Pons (tissue), 1 donor: ENCODE data around the gene ERMAP.
A peak's percentile ranks its signal among the peaks of the same experiment; 100 is the strongest.
"Not testable (repeated sequence)": the region's sequence is repeated elsewhere in the genome, so short reads cannot be mapped to it uniquely, and the experiment has no call there.

ENCODE experiments used
- DNase-seq: peaks from one replicate; pipeline ENCODE4 v3.0.0-alpha.2; 2016; ENCODE audit warnings: low spot score

ERMAP gene

GRCh38 chr1:42845193-42845592 is 28.3 kb downstream of the ERMAP start:
- DNase-seq = no peak

- no peak for DNase-seq
Observed at GRCh38 chr1:42845866-42846256, 28.9 kb downstream of the ERMAP start.

GRCh38 chr1:42846257-42847110 is 29.6 kb downstream of the ERMAP start, which contains the start of gene ZNF691:
Gene ZNF691 (plus strand): TSS chr1:42846613. CDS start chr1:42849659, 3,046 bp downstream.
- peak; percentile 99 for DNase-seq

- DNase-seq = no peak
Observed at GRCh38 chr1:42847111-42847595, 30.2 kb downstream of the ERMAP start.

- no peak for DNase-seq
Observed at GRCh38 chr1:42847721-42848460, 31.0 kb downstream of the ERMAP start.

- DNase-seq = no peak
Observed at GRCh38 chr1:42848823-42849537, 32.1 kb downstream of the ERMAP start.

- no peak for DNase-seq
Observed at GRCh38 chr1:42849944-42850343, 33.0 kb downstream of the ERMAP start.

- DNase-seq = no peak
Observed at GRCh38 chr1:42851420-42851819, 34.5 kb downstream of the ERMAP start.

GRCh38 chr1:42851960-42852607 is 35.2 kb downstream of the ERMAP start:
- no peak for DNase-seq

GRCh38 chr1:42852608-42852980 is 35.7 kb downstream of the ERMAP start:
- DNase-seq = no peak

- no peak for DNase-seq
Observed at GRCh38 chr1:42853116-42853884, 36.4 kb downstream of the ERMAP start.

GRCh38 chr1:42856554-42856953 is 39.6 kb downstream of the ERMAP start:
- not testable (repeated sequence) for DNase-seq

- not testable (repeated sequence) for DNase-seq
Observed at GRCh38 chr1:42859366-42859765, 42.4 kb downstream of the ERMAP start.

- DNase-seq = no peak
Observed at GRCh38 chr1:42860339-42861013, 43.6 kb downstream of the ERMAP start.

GRCh38 chr1:42861014-42861399 is 44.1 kb downstream of the ERMAP start:
- no peak for DNase-seq

- no peak for DNase-seq
Observed at GRCh38 chr1:42866549-42866948, 49.6 kb downstream of the ERMAP start.

GRCh38 chr1:42868466-42868865 is 51.5 kb downstream of the ERMAP start:
- DNase-seq = not testable (repeated sequence)

GRCh38 chr1:42869254-42869653 is 52.3 kb downstream of the ERMAP start:
- not testable (repeated sequence) for DNase-seq

GRCh38 chr1:42869751-42870150 is 52.8 kb downstream of the ERMAP start:
- DNase-seq = not testable (repeated sequence)

- not testable (repeated sequence) for DNase-seq
Observed at GRCh38 chr1:42873108-42873507, 56.2 kb downstream of the ERMAP start.
